NCI-H2227 treated with DMSO at 0.1 percent for 48 hours (cell line): ENCODE measurements around the gene RNU6-1.

Experiments used
- DNase-seq: peaks from one replicate; lab custom pipeline; 2025; lab: John Stamatoyannopoulos, UW

The RNU6-1 gene

GRCh38 chr15:67820992-67821783 is 18.7 kb downstream of the RNU6-1 start:
- DNase-seq: no peak

- DNase-seq: no peak
These were observed 19.5 kb downstream of the RNU6-1 start for GRCh38 chr15:67820122-67820991.

GRCh38 chr15:67819636-67820035 is 20.2 kb downstream of the RNU6-1 start:
- DNase-seq: no peak

GRCh38 chr15:67818464-67818863 is 21.4 kb downstream of the RNU6-1 start:
- DNase-seq: no peak

- DNase-seq: no peak
These were observed 23.2 kb downstream of the RNU6-1 start for GRCh38 chr15:67816668-67817067.

- no peak for DNase-seq
These were observed 24.7 kb downstream of the RNU6-1 start for GRCh38 chr15:67815036-67815592.

- DNase-seq: no peak
These were observed 26.7 kb downstream of the RNU6-1 start for GRCh38 chr15:67813104-67813634.

- no peak for DNase-seq
These were observed 27.6 kb downstream of the RNU6-1 start for GRCh38 chr15:67812241-67812644.

- no peak for DNase-seq
These were observed 30.0 kb downstream of the RNU6-1 start for GRCh38 chr15:67809866-67810265.

- DNase-seq: no peak
These were observed 30.4 kb downstream of the RNU6-1 start for GRCh38 chr15:67809441-67809840.

- DNase-seq: no peak
These were observed 31.0 kb downstream of the RNU6-1 start for GRCh38 chr15:67808821-67809220.

GRCh38 chr15:67807836-67808235 is 32.0 kb downstream of the RNU6-1 start:
- DNase-seq: no peak

- DNase-seq: no peak
These were observed 32.7 kb downstream of the RNU6-1 start for GRCh38 chr15:67807141-67807540.

GRCh38 chr15:67806536-67806935 is 33.3 kb downstream of the RNU6-1 start:
- no peak for DNase-seq

GRCh38 chr15:67805666-67806516 is 34.0 kb downstream of the RNU6-1 start:
- DNase-seq: no peak

GRCh38 chr15:67805008-67805665 is 34.7 kb downstream of the RNU6-1 start:
- DNase-seq: no peak

GRCh38 chr15:67803996-67804843 is 35.6 kb downstream of the RNU6-1 start:
- DNase-seq: no peak

- DNase-seq: no peak
These were observed 36.5 kb downstream of the RNU6-1 start for GRCh38 chr15:67803299-67803698.

GRCh38 chr15:67801926-67802914 is 37.6 kb downstream of the RNU6-1 start:
- no peak for DNase-seq
